MG63 (cell line): Measurements from ENCODE around the gene SDCCAG8. TPM values are rescaled to one million over a fixed set of nuclear protein-coding genes. Genes with fewer than 3 reads are reported as not detected.
A peak's percentile ranks its signal among the peaks of the same experiment; 100 is the strongest.

Source experiments
- DNase-seq: peaks from one replicate; pipeline ENCODE4 v3.0.0-alpha.2; 2020
- H3K27me3 ChIP-seq: fragments of 250-450 bp; sonication (Bioruptor Pico); 2 replicates; pipeline ENCODE4 v1.5.1; 2020; ENCODE audit warnings: mild to moderate bottlenecking, moderate library complexity
- H3K36me3 ChIP-seq: fragments of 250-450 bp; sonication (Bioruptor Pico); 2 replicates; pipeline ENCODE4 v1.5.1; 2020; ENCODE audit warnings: mild to moderate bottlenecking, moderate library complexity
- H3K4me3 ChIP-seq: fragments of 250-450 bp; sonication (Bioruptor Pico); 2 replicates; pipeline ENCODE4 v1.5.1; 2020; ENCODE audit warnings: mild to moderate bottlenecking, moderate library complexity
- H3K9me3 ChIP-seq: fragments of 250-450 bp; sonication (Bioruptor Pico); 2 replicates; pipeline ENCODE4 v1.5.1; 2020; ENCODE audit warnings: mild to moderate bottlenecking, moderate library complexity
- total RNA-seq: library from RNA; depleted of rRNA; stranded (reverse); fragments of >200 nt; shearing (Covaris generic); gene quantifications from 2 replicates; pipeline ENCODE4 v1.2.3, GENCODE V29; 2014; ENCODE audit warnings: low replicate concordance

The SDCCAG8 gene
- total RNA-seq, 1 experiment from 2014 or later, result 19.2 TPM

DNA sequence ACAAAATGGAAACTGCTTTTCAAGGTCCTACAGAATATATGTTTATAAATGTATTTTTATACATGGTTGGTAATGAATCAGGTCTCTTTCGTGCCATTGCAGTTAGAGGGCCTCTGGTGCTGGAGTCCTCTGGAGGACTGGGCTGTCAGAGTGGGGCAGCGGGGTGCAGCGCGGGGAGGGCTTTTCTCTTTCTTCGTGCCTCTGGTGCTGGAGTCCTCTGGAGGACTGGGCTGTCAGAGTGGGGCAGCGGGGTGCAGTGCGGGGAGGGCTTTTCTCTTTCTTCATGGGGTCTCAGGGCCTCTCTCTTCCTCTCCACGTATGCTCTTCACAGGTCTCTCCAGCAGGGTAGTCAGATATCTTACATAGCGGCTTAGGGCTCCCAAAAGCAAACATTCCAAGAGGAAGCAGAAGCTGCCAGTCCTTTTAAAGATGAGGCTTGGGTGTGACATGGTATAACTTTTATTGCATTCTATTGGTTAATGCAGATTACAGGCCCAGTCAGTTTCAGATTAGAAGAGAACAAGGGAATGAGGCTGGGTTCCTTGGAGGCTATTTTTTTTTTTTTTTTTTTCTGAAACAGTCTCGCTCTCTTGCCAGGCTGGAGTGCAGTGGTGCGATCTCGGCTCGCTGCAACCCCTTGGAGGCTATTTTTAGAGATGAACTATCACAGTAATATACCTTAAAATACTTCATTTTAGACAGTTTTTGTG is 13.1 kb downstream of the SDCCAG8 start:
- H3K9me3 ChIP-seq, result no peaks in the 10 kb centered on the region
- H3K27me3 ChIP-seq, result no peaks in the 10 kb centered on the region
- no peak overlapping the region for H3K4me3 ChIP-seq
- peaks cover 21% of the 10 kb centered on the region for H3K36me3 ChIP-seq
- DNase-seq, result no peak

DNA sequence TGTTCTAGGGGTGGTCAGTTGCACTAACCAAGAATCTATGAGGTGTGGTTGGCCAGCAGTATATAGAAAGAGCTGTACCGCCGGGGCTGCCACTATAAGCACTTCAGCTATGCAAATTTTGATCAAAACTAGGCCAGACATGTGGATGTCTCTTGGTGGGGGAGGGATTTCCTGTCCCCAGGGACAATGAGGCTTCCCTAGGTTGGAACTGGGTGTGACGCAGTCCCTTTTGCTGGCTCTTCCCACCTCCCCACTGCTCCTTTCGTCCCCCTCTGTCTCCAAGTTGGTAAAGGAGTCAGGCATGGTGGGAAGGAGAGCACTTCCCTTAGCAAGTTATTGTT is 13.6 kb downstream of the SDCCAG8 start:
- DNase-seq, result no peak
- no peak overlapping the region for H3K4me3 ChIP-seq

DNA sequence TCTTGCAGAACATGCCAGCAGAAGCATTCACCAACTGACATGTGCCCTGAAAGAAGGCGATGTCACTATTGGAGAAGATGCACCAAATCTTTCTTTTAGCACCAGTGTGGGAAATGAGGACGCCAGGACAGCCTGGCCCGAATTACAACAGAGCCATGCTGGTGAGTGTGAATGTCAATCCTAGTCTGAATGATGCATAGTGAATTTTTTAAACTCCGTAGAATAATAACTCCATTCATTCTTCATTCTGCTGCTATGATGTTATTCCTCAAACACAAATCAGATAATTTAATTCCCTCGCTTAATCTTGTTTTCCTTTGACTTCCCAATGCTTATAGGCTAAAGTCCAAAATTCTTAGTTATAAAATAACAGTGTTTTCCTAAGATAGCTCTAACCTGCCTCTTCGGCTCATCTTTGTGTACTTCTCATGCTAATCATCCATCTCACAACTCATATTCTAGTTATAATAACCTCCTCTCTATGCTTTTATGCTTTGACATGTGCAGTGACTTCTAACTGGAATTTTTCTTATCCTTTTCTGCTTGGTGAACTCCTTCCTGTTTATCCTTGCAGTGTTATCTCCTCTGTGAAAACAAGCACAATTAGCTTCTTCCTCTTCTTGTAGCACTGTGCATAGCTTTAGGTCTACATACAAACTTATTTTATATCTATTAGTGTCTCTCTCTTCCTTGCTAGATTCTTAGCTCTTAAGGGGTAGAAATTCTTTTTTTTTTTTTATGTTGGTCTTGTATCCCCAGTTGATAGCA is 14.4 kb downstream of the SDCCAG8 start:
- Histone ChIP-seq H3K36me3 (peaks cover 30% of the 10 kb centered on the region), H3K27me3 (no peaks in the 10 kb centered on the region), H3K4me3 (no peak overlapping the region), H3K9me3 (no peaks in the 10 kb centered on the region)
- no peak for DNase-seq

More for the DNA sequence above, 13.6 kb downstream of the SDCCAG8 start:
- peaks cover 25% of the 10 kb centered on the region for H3K36me3 ChIP-seq
- H3K27me3 ChIP-seq, result no peaks in the 10 kb centered on the region
- no peaks in the 10 kb centered on the region for H3K9me3 ChIP-seq

DNA sequence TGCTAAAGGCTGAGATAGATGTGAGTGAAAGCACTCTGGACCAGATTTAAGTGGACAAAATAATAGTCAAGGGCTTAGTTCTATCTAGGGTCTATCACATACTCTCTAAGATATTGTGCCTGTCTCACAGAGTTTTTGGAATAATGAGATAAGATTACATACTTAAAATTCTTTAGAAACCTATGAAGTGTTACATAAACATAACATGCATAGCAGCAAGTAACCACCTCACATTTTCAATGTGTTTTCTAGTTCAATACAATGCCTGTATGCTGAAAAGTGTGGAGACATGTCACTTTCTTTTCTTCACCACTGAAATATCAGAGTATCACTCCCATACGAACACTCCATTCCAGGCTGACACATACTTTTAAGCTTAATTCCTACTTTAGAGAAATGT is 16.2 kb downstream of the SDCCAG8 start:
- no peaks in the 10 kb centered on the region for H3K27me3 ChIP-seq
- H3K4me3 ChIP-seq, result no peak overlapping the region
- peaks cover 37% of the 10 kb centered on the region for H3K36me3 ChIP-seq
- no peaks in the 10 kb centered on the region for H3K9me3 ChIP-seq
- DNase-seq, result no peak

DNA sequence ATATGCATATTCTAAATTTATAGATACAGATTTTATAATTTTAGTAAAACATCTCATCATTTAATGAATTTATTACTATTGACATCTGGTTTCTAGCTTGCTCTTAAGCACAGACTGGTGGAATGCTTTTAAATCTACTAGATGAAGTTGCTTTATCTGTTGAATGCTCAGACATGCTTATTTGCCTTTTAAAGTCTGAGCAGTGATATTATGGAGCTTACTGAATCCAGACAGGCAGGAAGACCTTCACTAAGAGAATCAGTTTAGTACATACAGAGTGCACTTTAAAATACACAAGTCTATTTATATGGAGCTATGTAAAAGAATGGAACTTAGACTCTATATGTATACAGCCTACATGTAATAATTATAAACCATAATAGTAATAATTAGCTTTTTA is 16.6 kb downstream of the SDCCAG8 start:
- Histone ChIP-seq H3K27me3 (no peaks in the 10 kb centered on the region), H3K9me3 (no peaks in the 10 kb centered on the region), H3K36me3 (peaks cover 41% of the 10 kb centered on the region), H3K4me3 (no peak overlapping the region)
- no peak for DNase-seq

DNA sequence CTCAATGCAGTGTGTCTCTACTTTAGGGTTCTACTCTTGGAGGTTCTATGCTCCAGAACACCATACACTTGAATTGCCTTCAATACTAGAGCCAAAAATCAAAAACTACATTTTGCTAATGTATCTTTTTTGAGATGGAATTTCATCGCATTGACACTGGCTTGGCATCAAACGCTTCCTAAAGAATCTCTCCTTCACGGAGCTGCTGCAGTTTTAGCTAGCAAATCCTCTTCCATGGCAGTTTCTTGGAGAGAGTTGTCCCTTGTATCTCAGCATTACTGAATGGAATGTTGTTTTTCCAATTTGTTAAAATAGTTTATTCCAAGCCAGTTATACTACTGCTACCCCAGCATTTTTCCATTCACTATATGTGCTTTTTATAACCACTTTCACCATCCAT is 17.7 kb downstream of the SDCCAG8 start:
- Histone ChIP-seq H3K4me3 (no peak overlapping the region), H3K36me3 (peaks cover 43% of the 10 kb centered on the region), H3K27me3 (no peaks in the 10 kb centered on the region), H3K9me3 (no peaks in the 10 kb centered on the region)
- no peak for DNase-seq

DNA sequence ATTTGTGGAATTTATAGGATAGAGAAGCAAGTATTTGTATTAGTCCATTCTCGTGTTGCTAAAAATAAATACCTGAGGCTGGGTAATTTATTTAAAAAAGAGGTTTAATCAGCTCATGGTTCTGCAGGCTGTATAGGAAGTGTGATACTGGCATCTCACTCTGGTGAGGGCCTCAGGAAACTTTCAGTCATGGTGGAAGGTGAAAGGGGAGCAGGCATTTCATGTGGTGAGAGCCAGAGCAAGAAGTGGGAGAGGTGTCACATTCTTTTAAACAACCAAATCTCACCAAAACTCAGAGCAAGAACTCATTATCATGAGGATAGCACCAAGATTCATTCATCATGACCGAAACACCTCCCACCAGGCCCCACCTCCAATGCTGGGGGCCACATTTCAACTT is 18.1 kb downstream of the SDCCAG8 start:
- peaks cover 44% of the 10 kb centered on the region for H3K36me3 ChIP-seq
- DNase-seq, result no peak

DNA sequence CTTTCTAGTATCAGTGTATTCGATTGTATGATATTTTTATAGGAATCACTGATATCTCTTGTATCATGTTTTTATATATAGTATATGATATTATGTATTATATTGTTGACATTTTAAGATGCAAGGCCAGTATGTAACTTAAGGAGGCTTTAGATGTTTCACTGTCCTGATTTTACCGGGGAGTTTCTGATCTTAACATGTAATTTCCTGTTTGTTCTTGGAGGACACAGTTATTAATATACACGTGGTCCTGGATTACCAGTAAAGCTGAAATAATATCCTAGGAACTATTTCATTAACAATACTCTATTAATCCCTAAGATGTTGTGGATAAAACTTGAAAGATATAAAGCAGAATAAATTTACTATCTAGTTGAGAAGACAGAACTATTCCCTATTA is 19.5 kb downstream of the SDCCAG8 start:
- no peak for DNase-seq
- no peak overlapping the region for H3K4me3 ChIP-seq
- H3K9me3 ChIP-seq, result no peaks in the 10 kb centered on the region
- peaks cover 45% of the 10 kb centered on the region for H3K36me3 ChIP-seq
- no peaks in the 10 kb centered on the region for H3K27me3 ChIP-seq

More for the DNA sequence above, 18.1 kb downstream of the SDCCAG8 start:
- no peaks in the 10 kb centered on the region for H3K9me3 ChIP-seq
- H3K4me3 ChIP-seq, result no peak overlapping the region
- H3K27me3 ChIP-seq, result no peaks in the 10 kb centered on the region

DNA sequence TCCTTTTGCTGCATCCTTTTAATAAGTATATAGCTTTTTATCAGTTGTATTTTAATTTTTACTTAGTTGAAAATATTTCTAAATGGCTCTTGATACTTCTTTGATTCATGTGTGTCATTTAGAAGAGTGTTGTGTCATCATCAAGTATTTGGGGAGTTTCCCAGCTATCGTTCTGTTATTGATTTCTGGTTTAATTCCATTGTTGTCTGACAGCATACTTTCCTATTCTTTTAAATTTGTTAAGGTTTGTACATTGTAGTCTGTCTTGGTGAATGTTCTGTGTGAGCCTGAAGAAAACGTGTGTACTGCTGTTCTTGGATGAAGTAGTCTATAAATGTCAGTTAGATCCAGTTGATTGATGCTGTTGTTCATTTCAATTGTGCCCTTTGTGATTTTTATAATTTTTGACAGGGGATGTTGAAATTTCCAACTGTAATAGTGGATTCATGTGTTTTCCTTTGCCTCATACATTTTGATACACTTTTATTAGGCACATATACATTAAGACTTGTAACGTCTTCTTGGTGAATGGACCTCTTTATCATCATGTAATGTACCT is 24.8 kb downstream of the SDCCAG8 start:
- no peak for DNase-seq
- Histone ChIP-seq H3K9me3 (no peaks in the 10 kb centered on the region), H3K4me3 (no peak overlapping the region), H3K27me3 (no peaks in the 10 kb centered on the region), H3K36me3 (peaks cover 19% of the 10 kb centered on the region)

DNA sequence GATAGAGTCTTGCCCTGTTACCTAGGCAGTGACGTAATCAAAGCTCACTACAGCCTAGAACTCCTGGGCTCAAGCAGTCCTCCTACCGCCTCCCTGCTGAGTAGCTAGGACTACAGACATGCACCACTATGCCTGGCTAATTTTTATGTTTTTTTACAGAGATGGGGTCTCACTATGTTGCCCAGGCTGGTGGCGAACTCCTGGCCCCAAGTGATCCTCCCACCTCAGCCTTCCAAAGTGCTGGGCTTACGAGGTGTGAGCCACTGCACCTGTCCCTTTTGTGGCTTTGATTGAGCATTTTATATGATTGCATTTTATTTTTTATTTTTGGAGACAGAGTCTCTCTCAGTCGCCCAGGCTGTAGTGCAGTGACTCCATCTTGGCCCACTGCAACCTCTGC is 25.8 kb downstream of the SDCCAG8 start:
- no peak overlapping the region for H3K4me3 ChIP-seq
- no peaks in the 10 kb centered on the region for H3K9me3 ChIP-seq
- peaks cover 20% of the 10 kb centered on the region for H3K36me3 ChIP-seq
- no peak for DNase-seq
- no peaks in the 10 kb centered on the region for H3K27me3 ChIP-seq

DNA sequence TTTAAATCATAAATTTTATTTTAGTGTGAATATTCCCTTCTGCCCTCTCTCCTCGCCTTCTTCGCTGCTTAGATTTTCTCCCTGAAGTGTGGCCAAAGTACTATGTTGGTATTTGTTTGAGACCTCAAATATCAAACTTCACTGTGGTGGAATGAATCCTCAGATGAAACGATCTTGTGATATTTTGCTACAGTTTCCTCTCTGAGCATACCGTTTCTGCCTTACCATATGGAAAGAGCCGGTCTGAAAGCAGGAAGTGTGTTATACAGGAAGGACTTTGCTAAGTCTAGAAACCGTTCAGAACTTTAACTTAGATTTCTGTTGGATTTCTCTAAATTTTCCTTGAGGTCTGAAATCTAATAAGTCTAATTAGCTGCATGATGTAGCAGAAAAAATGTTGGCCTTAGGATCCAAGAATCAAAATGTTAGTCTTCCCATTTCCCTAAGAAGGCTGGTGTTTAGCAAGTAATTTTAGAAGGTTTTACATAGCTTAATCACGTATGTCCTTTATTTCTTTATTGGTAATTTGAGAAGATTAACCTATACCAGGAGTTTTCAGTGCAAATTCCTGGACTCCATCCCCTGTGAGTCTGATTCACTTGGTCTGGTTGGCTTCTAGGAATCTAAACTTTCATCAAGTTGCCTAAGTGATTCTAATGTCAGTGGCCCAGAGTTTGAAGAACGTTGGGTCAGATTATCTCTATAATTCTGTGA is 30.7 kb downstream of the SDCCAG8 start:
- Histone ChIP-seq H3K9me3 (no peaks in the 10 kb centered on the region), H3K27me3 (no peaks in the 10 kb centered on the region), H3K4me3 (no peak overlapping the region), H3K36me3 (peaks cover 29% of the 10 kb centered on the region; the same call in 1 of the 2 replicates)
- DNase-seq, result no peak

DNA sequence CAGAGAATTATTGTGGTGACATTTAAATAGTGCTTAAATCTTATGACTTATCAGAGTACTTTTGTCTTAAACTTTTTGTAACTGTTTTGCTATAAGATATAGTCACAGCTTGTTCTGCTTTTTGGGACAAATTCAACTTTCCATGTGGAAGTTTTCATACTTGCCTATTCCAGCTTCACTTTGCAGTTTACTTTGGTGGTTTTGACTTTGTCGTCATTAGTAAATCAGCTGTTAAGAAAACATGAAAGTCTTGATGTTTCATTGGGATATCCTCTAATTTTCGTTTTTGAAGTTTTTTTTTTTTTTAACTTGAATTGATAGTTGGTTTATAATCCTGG is 31.3 kb downstream of the SDCCAG8 start:
- no peaks in the 10 kb centered on the region for H3K9me3 ChIP-seq
- H3K36me3 ChIP-seq, result peaks cover 29% of the 10 kb centered on the region; the same call in 1 of the 2 replicates
- H3K27me3 ChIP-seq, result no peaks in the 10 kb centered on the region
- H3K4me3 ChIP-seq, result no peak overlapping the region
- DNase-seq, result no peak

DNA sequence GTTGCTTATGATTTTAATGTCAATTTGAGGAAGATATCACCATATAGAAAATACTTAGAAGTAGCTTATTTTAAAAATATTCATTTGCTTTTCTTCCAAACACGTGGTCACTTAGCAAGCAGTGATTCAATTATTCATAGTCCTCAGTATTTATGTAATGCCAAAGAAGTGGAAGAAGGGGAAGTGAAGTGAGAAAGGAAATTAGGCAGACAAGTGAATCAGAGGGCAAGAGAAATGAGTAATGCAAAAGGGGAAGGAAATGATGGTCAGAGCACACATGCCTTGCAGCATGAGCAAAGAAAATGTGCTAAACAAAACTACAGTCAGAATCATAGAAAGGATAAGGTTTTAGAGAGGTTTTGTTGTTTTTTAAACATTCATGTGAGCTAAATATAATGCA is 31.8 kb downstream of the SDCCAG8 start:
- Histone ChIP-seq H3K4me3 (no peak overlapping the region), H3K27me3 (no peaks in the 10 kb centered on the region), H3K36me3 (peaks cover 32% of the 10 kb centered on the region), H3K9me3 (no peaks in the 10 kb centered on the region)
- DNase-seq, result peak; percentile 26

DNA sequence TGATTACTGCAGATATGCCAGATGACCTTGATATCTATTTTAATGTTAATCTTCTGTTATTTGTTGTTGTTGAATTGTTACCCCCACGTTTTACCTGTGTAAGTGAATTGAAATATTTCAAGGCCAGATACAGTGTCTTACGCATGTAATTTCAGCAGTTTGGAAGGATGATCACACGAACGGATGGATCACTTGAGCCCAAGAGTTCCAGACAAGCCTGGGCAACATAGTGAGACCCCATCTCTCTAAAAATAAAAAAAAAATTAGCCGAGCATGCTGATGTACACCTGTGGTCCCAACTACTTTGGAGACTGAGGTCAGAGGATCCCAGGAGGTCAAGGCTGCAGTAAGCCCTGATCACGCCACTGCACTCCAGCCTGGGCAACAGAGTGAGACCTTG is 32.2 kb downstream of the SDCCAG8 start:
- H3K27me3 ChIP-seq, result no peaks in the 10 kb centered on the region
- H3K4me3 ChIP-seq, result no peak overlapping the region
- peaks cover 33% of the 10 kb centered on the region for H3K36me3 ChIP-seq
- no peaks in the 10 kb centered on the region for H3K9me3 ChIP-seq
- DNase-seq, result no peak

DNA sequence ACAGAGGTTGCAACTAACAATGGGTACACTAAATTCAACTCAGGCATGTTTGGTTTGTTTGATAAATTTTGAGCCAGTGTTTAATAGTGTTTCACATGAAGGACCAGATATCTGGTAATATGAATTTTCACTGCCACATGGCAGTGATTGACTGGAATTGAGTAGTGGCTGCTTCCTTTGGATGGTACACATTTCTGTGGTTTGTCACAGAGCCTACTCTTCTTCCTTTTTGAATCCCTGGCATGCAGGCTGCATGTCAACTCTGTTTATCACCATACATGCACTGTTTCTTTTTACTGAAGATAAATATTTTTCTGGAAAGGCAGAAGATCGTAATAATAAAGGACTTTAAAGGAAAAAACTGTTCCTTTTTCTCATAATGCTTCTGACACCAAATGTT is 35.5 kb downstream of the SDCCAG8 start:
- H3K36me3 ChIP-seq, result peaks cover 32% of the 10 kb centered on the region
- H3K9me3 ChIP-seq, result peaks cover 5% of the 10 kb centered on the region; the same call in 1 of the 2 replicates
- H3K27me3 ChIP-seq, result no peaks in the 10 kb centered on the region
- DNase-seq, result no peak
- no peak overlapping the region for H3K4me3 ChIP-seq

DNA sequence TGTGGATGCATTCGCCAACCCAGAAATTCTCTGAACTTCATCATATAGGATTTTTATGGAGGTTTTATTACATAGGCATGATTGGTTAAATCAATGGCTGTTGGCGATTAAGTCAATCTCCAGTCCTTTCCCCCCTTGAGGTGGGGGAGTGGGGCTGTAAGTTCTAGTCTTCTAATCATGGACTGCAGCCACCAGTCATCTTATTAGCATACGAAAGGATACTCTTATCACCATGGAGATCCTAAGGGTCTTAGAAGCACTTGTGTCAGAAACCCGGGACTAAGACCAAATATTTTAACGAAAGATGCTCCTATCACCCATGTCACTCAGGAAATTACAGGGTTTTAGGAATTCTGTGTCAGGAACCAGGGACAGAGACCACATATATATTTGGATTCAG is 36.3 kb downstream of the SDCCAG8 start:
- Histone ChIP-seq H3K27me3 (no peaks in the 10 kb centered on the region), H3K4me3 (no peak overlapping the region), H3K9me3 (peaks cover 5% of the 10 kb centered on the region; the same call in 1 of the 2 replicates), H3K36me3 (peaks cover 27% of the 10 kb centered on the region)
- no peak for DNase-seq
